Stimulated activated naive CD8-positive, alpha-beta T cell treated with anti-CD3 and anti-CD28 coated beads, Interleukin-15, amount 100 ng/mL, for 72 hours (primary cell): ENCODE data around the gene EXOC3L4.
A peak's percentile ranks its signal among the peaks of the same experiment; 100 is the strongest.

ENCODE experiments used
- ATAC-seq: fragments of 150-1000 bp; cut with Tn5 transposase; 2 replicates; pipeline ENCODE4 v1.10.0; 2021; ENCODE audit warnings: mild to moderate bottlenecking, moderate library complexity
- DNase-seq, 2 donors: peaks; one replicate each; pipeline ENCODE4 v3.0.0; 2021 to 2022
- H3K27ac Mint-ChIP-seq, 2 donors: one replicate each; pipeline ENCODE4 v1.8.0; 2022; ENCODE audit warnings: mild to moderate bottlenecking in 2 of 2, mixed read lengths in 2 of 2, moderate library complexity in 2 of 2
- H3K27me3 Mint-ChIP-seq: one replicate; pipeline ENCODE4 v1.8.0; 2022; ENCODE audit warnings: mixed read lengths
- H3K4me1 Mint-ChIP-seq: one replicate; pipeline ENCODE4 v1.8.0; 2022; ENCODE audit warnings: mild to moderate bottlenecking, mixed read lengths
- H3K4me3 Mint-ChIP-seq, 2 donors: one replicate each; pipeline ENCODE4 v1.8.0; 2022; ENCODE audit warnings: mild to moderate bottlenecking in 2 of 2, mixed read lengths in 2 of 2, moderate library complexity in 1 of 2
- H3K9me3 Mint-ChIP-seq, 2 donors: one replicate each; pipeline ENCODE4 v1.8.0; 2022; ENCODE audit warnings: mixed read lengths in 2 of 2

Gene EXOC3L4

GRCh38 chr14:103065861-103066260 lies 28.7 kb upstream of the EXOC3L4 start:
- Mint-ChIP-seq H3K27ac (no peak overlapping the region), H3K4me1 (no peaks in the 10 kb centered on the region), H3K9me3 (no peaks in the 10 kb centered on the region), H3K4me3 (no peak overlapping the region), H3K27me3 (peaks cover 21% of the 10 kb centered on the region)
- no peak for ATAC-seq
- DNase-seq = no peak

GRCh38 chr14:103066399-103066798 lies 28.1 kb upstream of the EXOC3L4 start:
- no peak overlapping the region for H3K4me3 Mint-ChIP-seq
- DNase-seq (no peak), ATAC-seq (no peak)
- H3K27me3 Mint-ChIP-seq = peaks cover 18% of the 10 kb centered on the region
- H3K27ac Mint-ChIP-seq = no peak overlapping the region
- no peaks in the 10 kb centered on the region for H3K9me3 Mint-ChIP-seq
- no peaks in the 10 kb centered on the region for H3K4me1 Mint-ChIP-seq

GRCh38 chr14:103067231-103067954 lies 27.1 kb upstream of the EXOC3L4 start:
- Mint-ChIP-seq H3K27ac (peak overlapping the region in 1 of 2 donors; percentile 61), H3K4me3 (no peak overlapping the region), H3K4me1 (no peaks in the 10 kb centered on the region), H3K27me3 (peaks cover 10% of the 10 kb centered on the region), H3K9me3 (no peaks in the 10 kb centered on the region)
- DNase-seq (no peak), ATAC-seq (no peak)

- Mint-ChIP-seq H3K9me3 (no peaks in the 10 kb centered on the region), H3K4me3 (no peak overlapping the region), H3K27ac (no peak overlapping the region), H3K27me3 (peaks cover 10% of the 10 kb centered on the region), H3K4me1 (no peaks in the 10 kb centered on the region)
- ATAC-seq = no peak
- no peak for DNase-seq
Measured at GRCh38 chr14:103068351-103069073, 26.0 kb upstream of the EXOC3L4 start.

- ATAC-seq (no peak), DNase-seq (no peak)
- Mint-ChIP-seq H3K9me3 (no peaks in the 10 kb centered on the region), H3K27me3 (peaks cover 10% of the 10 kb centered on the region), H3K4me1 (no peaks in the 10 kb centered on the region), H3K27ac (no peak overlapping the region), H3K4me3 (no peak overlapping the region)
Measured at GRCh38 chr14:103070263-103070885, 24.2 kb upstream of the EXOC3L4 start.

GRCh38 chr14:103070971-103071542 lies 23.5 kb upstream of the EXOC3L4 start:
- Mint-ChIP-seq H3K27ac (no peak overlapping the region), H3K4me3 (no peak overlapping the region), H3K9me3 (no peaks in the 10 kb centered on the region), H3K4me1 (no peaks in the 10 kb centered on the region), H3K27me3 (peaks cover 10% of the 10 kb centered on the region)
- no peak for DNase-seq
- no peak for ATAC-seq

- H3K4me3 Mint-ChIP-seq = no peak overlapping the region
- no peaks in the 10 kb centered on the region for H3K9me3 Mint-ChIP-seq
- DNase-seq = no peak
- no peak overlapping the region for H3K27ac Mint-ChIP-seq
- no peaks in the 10 kb centered on the region for H3K4me1 Mint-ChIP-seq
- no peak for ATAC-seq
- peaks cover 10% of the 10 kb centered on the region for H3K27me3 Mint-ChIP-seq
Measured at GRCh38 chr14:103071544-103072251, 22.8 kb upstream of the EXOC3L4 start.

- peaks cover 3% of the 10 kb centered on the region for H3K27me3 Mint-ChIP-seq
- ATAC-seq (no peak), DNase-seq (no peak)
- H3K9me3 Mint-ChIP-seq = no peaks in the 10 kb centered on the region
- no peak overlapping the region for H3K27ac Mint-ChIP-seq
- H3K4me3 Mint-ChIP-seq = no peak overlapping the region
- no peaks in the 10 kb centered on the region for H3K4me1 Mint-ChIP-seq
Measured at GRCh38 chr14:103072595-103073366, 21.7 kb upstream of the EXOC3L4 start.

- no peaks in the 10 kb centered on the region for H3K27me3 Mint-ChIP-seq
- no peak overlapping the region for H3K27ac Mint-ChIP-seq
- DNase-seq (no peak), ATAC-seq (no peak)
- H3K4me3 Mint-ChIP-seq = no peak overlapping the region
- H3K4me1 Mint-ChIP-seq = no peaks in the 10 kb centered on the region
- no peaks in the 10 kb centered on the region for H3K9me3 Mint-ChIP-seq
Measured at GRCh38 chr14:103073367-103073875, 21.1 kb upstream of the EXOC3L4 start.

GRCh38 chr14:103073876-103074728 lies 20.4 kb upstream of the EXOC3L4 start:
- H3K9me3 Mint-ChIP-seq = no peaks in the 10 kb centered on the region
- no peak overlapping the region for H3K4me3 Mint-ChIP-seq
- H3K27me3 Mint-ChIP-seq = no peaks in the 10 kb centered on the region
- H3K27ac Mint-ChIP-seq = no peak overlapping the region
- DNase-seq (no peak), ATAC-seq (no peak)
- no peaks in the 10 kb centered on the region for H3K4me1 Mint-ChIP-seq

- Mint-ChIP-seq H3K9me3 (no peaks in the 10 kb centered on the region), H3K4me1 (no peaks in the 10 kb centered on the region), H3K27me3 (no peaks in the 10 kb centered on the region), H3K4me3 (peak overlapping the region; percentile 49 to 78), H3K27ac (no peak overlapping the region)
- peak; percentile 12 for ATAC-seq
- no peak for DNase-seq
Measured at GRCh38 chr14:103074729-103075367, 19.7 kb upstream of the EXOC3L4 start.

- DNase-seq = peak; percentile 66 to 79
- no peaks in the 10 kb centered on the region for H3K9me3 Mint-ChIP-seq
- H3K4me3 Mint-ChIP-seq = no peak overlapping the region
- ATAC-seq = peak; percentile 73
- no peaks in the 10 kb centered on the region for H3K4me1 Mint-ChIP-seq
- H3K27me3 Mint-ChIP-seq = no peaks in the 10 kb centered on the region
- no peak overlapping the region for H3K27ac Mint-ChIP-seq
Measured at GRCh38 chr14:103078420-103078749, 16.1 kb upstream of the EXOC3L4 start.

GRCh38 chr14:103078860-103079587 lies 15.5 kb upstream of the EXOC3L4 start:
- H3K4me1 Mint-ChIP-seq = no peaks in the 10 kb centered on the region
- no peaks in the 10 kb centered on the region for H3K27me3 Mint-ChIP-seq
- no peak overlapping the region for H3K27ac Mint-ChIP-seq
- DNase-seq (no peak), ATAC-seq (no peak)
- H3K4me3 Mint-ChIP-seq = no peak overlapping the region
- H3K9me3 Mint-ChIP-seq = no peaks in the 10 kb centered on the region
